ENCODE measurements around the gene ANKH. TPM values are rescaled to one million over a fixed set of nuclear protein-coding genes. Genes with fewer than 3 reads are reported as not detected.
"Not testable (repeated sequence)": the region's sequence is repeated elsewhere in the genome, so short reads cannot be mapped to it uniquely, and the experiment has no call there.

The ANKH gene
- 174 TPM for total RNA-seq

GRCh38 chr5:14871214-14872069 is at the start of gene ANKH:
Gene ANKH, minus strand, starts transcription at chr5:14871778. Its CDS starts 331 bp downstream, at chr5:14871447.
- DNase-seq = peak; percentile 63

- DNase-seq = no peak
Measured at GRCh38 chr5:14920121-14920520, 48.5 kb upstream of the ANKH start.

- not testable (repeated sequence) for DNase-seq
Measured at GRCh38 chr5:14919106-14919505, 47.5 kb upstream of the ANKH start.

GRCh38 chr5:14917719-14918118 is 46.1 kb upstream of the ANKH start:
- DNase-seq = no peak

- DNase-seq = no peak
Measured at GRCh38 chr5:14915291-14915952, 43.8 kb upstream of the ANKH start.

GRCh38 chr5:14914623-14915260 is 43.2 kb upstream of the ANKH start:
- DNase-seq = no peak

- DNase-seq = no peak
Measured at GRCh38 chr5:14914193-14914592, 42.6 kb upstream of the ANKH start.

- no peak for DNase-seq
Measured at GRCh38 chr5:14913096-14913495, 41.5 kb upstream of the ANKH start.

GRCh38 chr5:14912206-14912605 is 40.6 kb upstream of the ANKH start:
- no peak for DNase-seq

GRCh38 chr5:14909369-14909768 is 37.8 kb upstream of the ANKH start:
- DNase-seq = no peak

GRCh38 chr5:14908172-14908571 is 36.6 kb upstream of the ANKH start:
- no peak for DNase-seq

- no peak for DNase-seq
Measured at GRCh38 chr5:14906628-14907027, 35.0 kb upstream of the ANKH start.

GRCh38 chr5:14902826-14903560 is 31.4 kb upstream of the ANKH start:
- no peak for DNase-seq

GRCh38 chr5:14901462-14902051 is 30.0 kb upstream of the ANKH start:
- no peak for DNase-seq

GRCh38 chr5:14900693-14901461 is 29.3 kb upstream of the ANKH start:
- DNase-seq = no peak

- no peak for DNase-seq
Measured at GRCh38 chr5:14896131-14896530, 24.6 kb upstream of the ANKH start.

- no peak for DNase-seq
Measured at GRCh38 chr5:14895301-14895700, 23.7 kb upstream of the ANKH start.

- DNase-seq = no peak
Measured at GRCh38 chr5:14894748-14895147, 23.2 kb upstream of the ANKH start.

- no peak for DNase-seq
Measured at GRCh38 chr5:14893381-14893780, 21.8 kb upstream of the ANKH start.

- DNase-seq = no peak
Measured at GRCh38 chr5:14890846-14891245, 19.3 kb upstream of the ANKH start.

GRCh38 chr5:14884062-14884612 is 12.6 kb upstream of the ANKH start:
- no peak for DNase-seq
